GM19351 (cell line): Measurements from ENCODE around the gene CHD9NB.
"Not testable (repeated sequence)": the region's sequence is repeated elsewhere in the genome, so short reads cannot be mapped to it uniquely, and the experiment has no call there.

Experiments used
- ATAC-seq: cut with Tn5 transposase; IDR thresholded peaks from one replicate; pipeline ENCODE4 v1.9.1; 2021; ENCODE audit warnings: mild to moderate bottlenecking, moderate library complexity; ENCODE audit not compliant: unreplicated experiment

CHD9NB gene

DNA sequence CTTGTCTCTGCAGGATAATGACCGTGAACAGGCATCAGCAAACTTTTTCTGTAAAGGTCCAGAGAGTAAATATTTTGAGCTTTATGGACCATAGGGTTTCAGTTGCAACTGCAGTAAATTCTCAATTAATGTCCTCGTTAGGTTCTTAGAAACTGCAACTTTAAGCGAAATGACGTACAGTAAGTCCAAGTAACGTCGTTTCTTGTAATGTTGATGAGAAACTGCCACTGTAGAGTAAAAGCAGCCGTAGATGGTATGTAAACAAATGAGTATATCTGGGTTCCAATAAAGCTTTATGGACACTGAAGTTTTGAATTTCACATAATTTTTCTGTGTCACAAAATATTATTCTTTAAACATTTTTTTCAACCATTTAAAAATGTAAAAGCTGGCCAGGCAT, 7.0 kb upstream of the CHD9NB start:
- no peak for ATAC-seq

DNA sequence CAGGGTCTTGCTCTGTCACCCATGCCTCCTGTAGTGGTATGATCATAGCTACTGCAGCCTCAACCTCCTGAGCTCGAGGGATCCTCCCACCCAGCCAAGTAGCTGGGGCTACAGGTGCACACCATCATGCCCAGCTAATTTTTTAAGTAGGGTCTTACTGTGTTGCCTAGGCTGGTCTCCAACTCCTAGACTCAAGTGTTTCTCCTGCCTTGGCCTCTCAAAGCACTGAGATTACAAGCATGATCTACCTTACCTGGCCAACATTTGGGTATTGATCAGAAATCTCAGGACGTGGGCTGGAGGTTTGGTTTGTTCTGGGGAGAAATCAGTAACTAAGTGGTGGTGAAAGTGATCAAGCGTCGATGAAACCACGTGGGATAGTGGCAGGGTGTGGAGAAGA, 6.2 kb upstream of the CHD9NB start:
- ATAC-seq = no peak

DNA sequence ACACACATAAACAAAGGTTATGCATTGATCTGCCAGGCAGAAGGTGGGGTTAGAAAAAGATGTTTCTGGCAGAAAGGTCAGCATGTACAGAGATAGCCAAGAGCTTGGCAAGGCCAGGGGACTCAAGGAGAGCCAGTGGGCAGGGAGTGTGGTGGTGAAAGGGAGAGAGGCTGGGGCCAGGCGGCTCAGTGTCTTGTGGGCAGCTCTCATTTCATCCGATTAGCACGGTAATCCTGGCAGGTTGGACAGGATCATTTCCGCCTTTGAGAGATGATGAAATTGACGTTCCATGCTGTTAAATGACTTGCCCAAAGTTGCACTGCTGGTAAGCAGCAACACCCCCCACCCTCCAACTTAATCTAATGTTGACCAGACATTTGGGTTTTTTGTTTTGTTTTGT, 5.7 kb upstream of the CHD9NB start:
- ATAC-seq = no peak

GRCh38 chr16:53057658-53058057, 5.0 kb upstream of the CHD9NB start:
- no peak for ATAC-seq

- ATAC-seq = no peak
Observed at GRCh38 chr16:53056392-53056881, 3.7 kb upstream of the CHD9NB start.

DNA sequence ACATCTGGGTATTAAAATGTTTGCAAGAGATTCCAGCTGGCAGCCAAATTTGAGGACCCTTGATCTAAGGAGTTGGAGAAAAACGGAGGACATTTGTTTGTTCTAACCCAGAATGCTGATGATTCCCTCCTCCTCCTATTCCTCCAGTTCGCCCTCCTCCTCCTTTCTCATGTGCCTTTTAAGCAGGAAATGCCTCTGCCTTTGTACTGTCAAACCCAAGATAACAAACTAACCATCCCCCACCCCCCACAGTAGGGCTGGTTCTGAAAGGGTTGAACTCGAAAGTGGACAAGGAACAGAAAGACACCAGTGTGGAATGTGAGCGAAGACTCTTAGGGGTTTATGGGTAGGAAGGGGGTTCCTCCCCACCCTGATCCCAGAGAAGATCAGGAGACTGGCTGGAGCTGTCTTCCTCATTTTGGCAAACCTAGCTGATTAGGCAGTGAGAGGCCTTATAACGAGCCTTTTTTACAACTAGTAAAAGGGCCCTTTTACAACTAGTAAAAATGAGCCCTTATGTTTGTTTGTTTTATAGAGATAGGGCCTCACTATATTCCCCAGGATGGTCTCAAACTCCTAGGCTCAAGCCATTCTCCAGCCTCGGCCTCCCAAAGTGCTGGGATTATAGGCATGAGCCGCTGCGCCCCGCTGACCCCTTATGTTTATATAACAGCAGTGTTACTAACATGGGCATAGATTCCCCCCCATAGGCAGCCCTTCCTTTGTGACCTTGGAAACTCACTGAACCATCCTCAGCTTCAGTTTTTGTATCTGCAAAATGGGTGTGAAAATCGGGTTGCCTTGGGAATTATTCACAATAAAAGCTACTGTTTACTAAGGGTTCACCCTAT, 3.1 kb upstream of the CHD9NB start:
- ATAC-seq = no peak

DNA sequence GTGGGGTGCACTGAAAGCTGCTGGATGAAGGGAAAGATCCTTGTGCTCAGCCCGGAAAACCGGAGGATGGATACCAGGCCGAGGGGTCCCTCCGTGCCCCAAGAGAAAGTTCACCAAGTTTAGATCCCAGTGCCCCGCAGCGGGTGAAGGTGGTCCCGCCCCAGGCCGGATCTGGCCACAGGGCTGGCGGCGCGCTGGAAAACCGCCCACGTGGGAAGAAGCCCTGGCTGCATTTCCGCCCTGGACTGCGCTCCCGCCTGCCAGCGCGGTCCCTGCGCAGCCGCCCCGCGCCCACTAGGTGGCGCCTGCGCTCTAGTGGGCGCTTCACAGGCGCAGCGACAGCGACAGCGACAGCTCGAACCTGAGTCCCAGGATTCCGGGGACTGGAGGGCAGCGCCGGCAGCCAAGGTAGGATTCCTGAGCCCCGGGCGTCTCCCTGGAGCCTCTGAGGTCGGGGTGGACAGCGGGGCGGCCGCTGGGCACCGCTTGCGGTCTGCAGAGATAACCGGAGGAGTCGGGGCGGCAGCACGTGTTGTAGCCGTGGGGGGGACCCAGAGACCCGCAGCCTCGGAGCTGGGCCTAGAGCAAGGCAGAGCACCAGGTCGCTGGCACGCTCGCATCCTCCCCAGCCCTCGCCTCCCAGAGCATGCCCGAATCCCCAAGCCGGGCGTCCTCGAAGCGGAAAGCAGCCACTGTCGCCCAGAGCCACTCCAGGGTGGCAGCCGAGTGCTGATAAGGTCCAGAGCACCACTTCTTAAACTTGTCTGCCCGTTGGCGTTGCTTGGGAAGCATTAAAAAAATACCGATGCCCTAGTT, 2.2 kb upstream of the CHD9NB start, which contains the start of gene CHD9:
TSS of gene CHD9 (plus strand) at position 322 of the 816 bp plus-strand sequence. CDS start 101,099 bp downstream, outside the sequence.
- ATAC-seq = peak; percentile 74

DNA sequence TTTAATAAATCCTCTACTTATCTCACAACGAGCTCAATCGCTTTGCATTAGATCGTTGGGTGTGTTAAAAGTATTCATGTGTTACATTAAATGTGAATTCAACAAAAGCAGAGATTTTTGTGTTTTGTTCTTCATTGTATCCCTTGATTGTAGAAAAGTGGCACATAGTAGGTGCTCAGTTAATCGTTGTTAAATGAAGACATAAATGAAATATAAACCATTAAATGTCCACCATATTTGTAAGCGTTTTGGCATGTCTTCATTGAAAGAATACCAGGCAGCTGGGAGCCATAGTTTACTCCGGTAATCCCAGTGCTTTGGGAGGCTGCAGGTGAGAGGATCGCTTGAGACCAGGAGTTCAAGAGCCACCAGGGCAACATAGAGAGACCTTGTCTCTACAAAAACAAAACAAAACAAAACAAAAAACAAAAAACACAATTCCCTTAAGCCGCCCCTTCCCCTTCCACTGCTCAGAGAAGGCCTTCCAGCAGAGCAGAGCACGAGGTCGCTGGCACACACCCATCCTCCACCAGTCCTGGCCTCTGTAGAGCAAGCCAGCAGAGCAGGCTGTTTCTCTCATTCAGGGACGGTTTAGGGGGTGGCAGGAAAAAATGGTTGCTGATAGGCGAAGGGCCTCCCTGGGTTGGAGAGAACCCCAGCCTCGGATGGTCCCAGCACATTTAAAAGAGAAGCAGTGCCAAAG, 1.4 kb upstream of the CHD9NB start:
- peak; percentile 47 for ATAC-seq

- not testable (repeated sequence) for ATAC-seq
Observed at GRCh38 chr16:53051255-53051654, 1.4 kb downstream of the CHD9NB start.

DNA sequence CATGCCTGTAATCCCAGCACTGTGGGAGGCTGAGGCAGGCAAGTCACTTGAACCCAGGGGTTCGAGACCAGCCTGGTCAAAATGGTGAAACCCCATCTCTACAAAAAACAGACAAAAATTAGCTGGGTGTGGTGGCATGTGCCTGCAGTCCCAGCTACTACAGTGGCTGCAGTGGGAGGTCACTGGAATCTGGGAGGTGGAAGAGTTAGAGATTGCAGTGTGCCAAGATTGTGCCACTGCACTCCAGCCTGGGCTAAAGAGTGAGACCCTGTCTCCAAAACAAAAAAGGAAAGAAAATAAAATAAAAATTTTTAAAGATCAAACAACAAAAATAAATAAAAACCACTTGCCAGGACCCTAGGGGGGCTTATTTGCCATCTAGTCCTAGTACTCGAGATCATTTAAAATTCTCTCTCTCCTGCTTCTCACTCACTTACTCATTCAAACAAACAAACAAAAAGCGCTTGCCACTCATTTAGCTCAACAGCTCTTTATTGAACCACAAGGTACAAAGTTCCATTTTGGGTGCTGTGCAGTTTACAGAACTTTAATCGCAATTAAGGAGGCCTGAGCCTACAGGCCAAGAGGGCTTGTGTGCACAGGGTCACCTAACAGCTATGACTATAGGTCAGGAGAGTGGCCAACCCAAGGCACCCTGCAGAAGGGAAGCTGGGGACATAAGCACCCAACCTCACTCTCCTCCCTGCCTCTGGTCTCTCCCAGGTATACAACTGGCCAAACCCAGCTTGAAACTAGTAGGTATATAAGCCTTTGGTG, 4.4 kb downstream of the CHD9NB start:
- no peak for ATAC-seq

- not testable (repeated sequence) for ATAC-seq
Observed at GRCh38 chr16:53047515-53047914, 5.2 kb downstream of the CHD9NB start.

DNA sequence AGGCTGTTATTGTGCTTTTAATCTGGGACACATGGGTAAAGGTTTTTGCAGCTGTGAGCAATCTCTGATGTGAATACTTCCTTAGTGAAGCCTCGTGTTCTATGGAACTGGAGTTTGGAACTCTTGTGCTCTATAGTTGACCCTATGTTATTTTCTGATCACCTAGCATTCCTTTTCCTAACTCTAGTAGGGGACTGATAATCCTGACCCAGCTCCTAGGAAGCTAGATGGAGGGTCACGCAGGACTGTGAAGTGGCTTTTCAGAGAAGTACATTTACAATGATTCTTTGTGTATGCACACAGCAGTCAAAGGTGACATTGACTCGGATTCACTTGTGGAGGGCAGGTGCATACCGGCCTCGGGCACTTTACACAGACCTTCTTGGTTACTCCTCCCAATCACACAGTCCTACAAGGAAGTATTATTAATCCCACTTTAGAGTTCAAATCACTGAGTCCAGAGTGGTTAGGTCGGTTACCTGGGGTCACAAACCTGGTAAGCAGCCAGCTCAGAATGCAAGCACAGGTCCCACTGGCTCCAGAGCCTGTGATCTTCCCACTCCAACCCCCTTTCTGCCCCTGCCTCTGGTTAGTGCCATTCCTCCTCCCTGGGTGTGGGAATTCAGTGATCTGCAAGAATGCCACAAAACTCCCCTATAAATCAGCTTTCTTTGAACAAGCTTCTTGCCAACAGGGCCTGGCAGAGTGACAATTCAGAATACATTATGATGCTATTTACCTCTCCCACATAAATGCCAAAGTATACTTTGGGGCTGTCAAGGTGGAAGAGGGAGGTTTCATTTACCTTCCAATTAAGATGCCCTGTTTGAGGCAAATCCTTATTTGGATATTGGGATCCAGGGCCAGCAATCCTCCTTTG, 7.1 kb downstream of the CHD9NB start:
- no peak for ATAC-seq

- no peak for ATAC-seq
Observed at GRCh38 chr16:53043986-53044601, 8.6 kb downstream of the CHD9NB start.

GRCh38 chr16:53043428-53043831, 9.3 kb downstream of the CHD9NB start:
- ATAC-seq = no peak

DNA sequence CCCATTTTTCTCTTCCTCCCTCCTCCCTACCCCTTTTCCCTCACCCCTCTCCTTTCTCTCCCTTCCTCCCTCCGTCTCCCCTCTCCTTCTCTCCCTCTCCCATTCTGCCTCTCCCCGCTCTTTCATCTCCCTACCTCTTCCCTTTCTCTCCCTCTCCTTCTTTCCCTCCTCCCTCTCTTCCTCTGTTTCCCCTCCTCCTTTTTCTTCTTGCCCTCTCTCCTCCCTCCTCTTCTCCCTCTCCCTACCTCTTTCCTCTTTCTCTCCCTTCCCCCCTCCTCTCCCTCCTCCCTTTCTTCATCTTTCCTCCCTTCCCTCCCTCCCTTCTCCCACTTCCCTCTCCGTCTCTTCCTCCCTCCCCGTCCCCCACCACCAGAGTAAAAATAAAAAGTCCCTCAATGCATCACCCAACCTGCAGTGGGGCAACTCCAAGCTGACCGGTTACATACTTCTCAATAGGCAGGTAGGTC, 10.4 kb downstream of the CHD9NB start:
- ATAC-seq = no peak

GRCh38 chr16:53041320-53042051, 11.2 kb downstream of the CHD9NB start:
- no peak for ATAC-seq

- no peak for ATAC-seq
Observed at GRCh38 chr16:53040788-53041187, 11.9 kb downstream of the CHD9NB start.

GRCh38 chr16:53036711-53037110, 16.0 kb downstream of the CHD9NB start:
- ATAC-seq = not testable (repeated sequence)
